Liver (tissue), 9 donors: Measurements from ENCODE around the gene CABYR. TPM values are rescaled to one million over a fixed set of nuclear protein-coding genes. Genes with fewer than 3 reads are reported as not detected.
A peak's percentile ranks its signal among the peaks of the same experiment; 100 is the strongest.

Source experiments
- DNase-seq: peaks from one replicate; pipeline ENCODE4 v3.0.0-alpha.2; 2017; ENCODE audit warnings: low spot score
- H3K27ac ChIP-seq, 2 donors: one replicate each; pipeline ENCODE4 v1.7.0; 2013; ENCODE audit warnings: inconsistent platforms in 2 of 2, low read length in 2 of 2, control low read depth in 1 of 2, low read depth in 1 of 2, mild to moderate bottlenecking in 1 of 2
- H3K27me3 ChIP-seq, 4 donors: one replicate each; pipeline versions ENCODE4 v1.6.1 to v1.7.0; 2013; ENCODE audit warnings: low read length in 3 of 4, inconsistent platforms in 1 of 4, mild to moderate bottlenecking in 1 of 4, moderate library complexity in 1 of 4; ENCODE audit not compliant: control insufficient read depth in 4 of 4, insufficient read depth in 4 of 4
- H3K36me3 ChIP-seq, 4 donors: one replicate each; pipeline versions ENCODE4 v1.6.1 to v1.7.0; 2013; ENCODE audit warnings: low read length in 3 of 4, mild to moderate bottlenecking in 3 of 4, low read depth in 1 of 4, moderate library complexity in 1 of 4; ENCODE audit not compliant: control insufficient read depth in 4 of 4, insufficient read depth in 3 of 4
- H3K4me1 ChIP-seq, 4 donors: one replicate each; pipeline versions ENCODE4 v1.6.1 to v1.7.0; 2013; ENCODE audit warnings: low read length in 3 of 4, mild to moderate bottlenecking in 3 of 4, moderate library complexity in 1 of 4; ENCODE audit not compliant: control insufficient read depth in 4 of 4, insufficient read depth in 4 of 4
- H3K4me3 ChIP-seq, 3 donors: one replicate each; pipeline versions ENCODE4 v1.6.1 to v1.7.0; 2013; ENCODE audit warnings: low read length in 3 of 3, control low read depth in 1 of 3, low read depth in 1 of 3, mild to moderate bottlenecking in 1 of 3
- H3K9ac ChIP-seq, 2 donors: one replicate each; pipeline ENCODE4 v1.7.0; 2013; ENCODE audit warnings: low read length in 2 of 2, mild to moderate bottlenecking in 2 of 2, moderate library complexity in 2 of 2, control low read depth in 1 of 2, low read depth in 1 of 2
- H3K9me3 ChIP-seq, 4 donors: one replicate each; pipeline versions ENCODE4 v1.6.1 to v1.7.0; 2013; ENCODE audit warnings: low read length in 3 of 4; ENCODE audit not compliant: control insufficient read depth in 4 of 4
- ATF3 ChIP-seq: IDR thresholded peaks from 2 replicates; pipeline ENCODE4 v1.6.1; 2016; ENCODE audit warnings: antibody characterized with exemption
- CTCF ChIP-seq: fragments of 150-350 bp; IDR thresholded peaks from 2 replicates; pipeline ENCODE4 v1.5.1; 2017; ENCODE audit warnings: improper control_type of control experiment, low read depth, low read length; ENCODE audit not compliant: missing input control
- FOXA1 ChIP-seq: IDR thresholded peaks from 2 replicates; pipeline ENCODE4 v1.6.1; 2016; ENCODE audit warnings: antibody characterized with exemption
- FOXA2 ChIP-seq: IDR thresholded peaks from 2 replicates; pipeline ENCODE4 v1.6.1; 2016; ENCODE audit warnings: antibody characterized with exemption
- GABPA ChIP-seq, 2 donors: IDR thresholded peaks in 1 of 2; conservative IDR thresholded peaks in 1 of 2; 2 replicates each; pipeline ENCODE4 v1.6.1; 2016; ENCODE audit warnings: antibody characterized with exemption in 2 of 2, mild to moderate bottlenecking in 1 of 2, moderate library complexity in 1 of 2
- HNF4A ChIP-seq, 2 donors: conservative IDR thresholded peaks; 2 replicates each; pipeline ENCODE4 v1.6.1; 2016; ENCODE audit warnings: antibody characterized with exemption in 2 of 2, mild to moderate bottlenecking in 2 of 2
- HNF4G ChIP-seq: IDR thresholded peaks from 2 replicates; pipeline ENCODE4 v1.6.1; 2016; ENCODE audit warnings: antibody characterized with exemption
- JUND ChIP-seq, 2 donors: IDR thresholded peaks; 2 replicates each; pipeline ENCODE4 v1.6.1; 2016; ENCODE audit warnings: antibody characterized with exemption in 2 of 2
- MAX ChIP-seq: IDR thresholded peaks from 2 replicates; pipeline ENCODE4 v1.6.1; 2016; ENCODE audit warnings: antibody characterized with exemption
- NR2F2 ChIP-seq: IDR thresholded peaks from 2 replicates; pipeline ENCODE4 v1.6.1; 2016; ENCODE audit warnings: antibody characterized with exemption
- RAD21 ChIP-seq, 2 donors: IDR thresholded peaks; 2 replicates each; pipeline ENCODE4 v1.6.1; 2016; ENCODE audit warnings: antibody characterized with exemption in 2 of 2, mild to moderate bottlenecking in 2 of 2
- REST ChIP-seq: IDR thresholded peaks from 2 replicates; pipeline ENCODE4 v1.6.1; 2016; ENCODE audit warnings: antibody characterized with exemption, mild to moderate bottlenecking
- RXRA ChIP-seq, 2 donors: IDR thresholded peaks; 2 replicates each; pipeline ENCODE4 v1.6.1; 2017 to 2018; ENCODE audit warnings: antibody characterized with exemption in 2 of 2, mild to moderate bottlenecking in 1 of 2
- SP1 ChIP-seq: IDR thresholded peaks from 2 replicates; pipeline ENCODE4 v1.6.1; 2018; ENCODE audit warnings: antibody characterized with exemption, mild to moderate bottlenecking
- YY1 ChIP-seq: IDR thresholded peaks from 2 replicates; pipeline ENCODE4 v1.6.1; 2016; ENCODE audit warnings: antibody characterized with exemption, mild to moderate bottlenecking
- ZBTB33 ChIP-seq: IDR thresholded peaks from 2 replicates; pipeline ENCODE4 v1.6.1; 2016; ENCODE audit warnings: antibody characterized with exemption
- WGBS: extraction: QIAGEN DNeasy Blood & Tissue Kit; methylation state at CpG from one replicate; pipeline ENCODE4 v1.1.7; 2013; 5-methylcytosine and 5-hydroxymethylcytosine counted together
- polyA plus RNA-seq, 2 donors: library from polyadenylated mRNA; stranded (reverse) in 1 of 2; unstranded in 1 of 2; fragments of 200-250 nt in 1 of 2; fragments of >200 nt in 1 of 2; fragmentation: Nextera tagmentation in 1 of 2; extraction: Ambion mirVana in 1 of 2; gene quantifications; one replicate each; pipeline versions ENCODE4 v1.2.1 to v1.2.3, GENCODE V29; 2013 to 2015
- total RNA-seq, 2 donors: library from RNA; depleted of rRNA; stranded (reverse); fragments of >200 nt; gene quantifications; one replicate each; pipeline ENCODE4 v1.2.3, GENCODE V29; 2014
- donor health status: healthy.
- donor health status: healthy.
- donor health status: healthy.
- donor health status: healthy.
- donor health status: healthy.

The CABYR gene
- total and polyA plus RNA-seq, 4 donors: 0.19 to 0.67 (median 0.32) TPM

- Histone ChIP-seq H3K4me1 (peaks cover 2 to 12% (median 6%) of the 10 kb centered on the region in 4 donors), H3K36me3 (no peaks in the 10 kb centered on the region), H3K9me3 (no peaks in the 10 kb centered on the region), H3K9ac (no peak overlapping the region), H3K27me3 (no peaks in the 10 kb centered on the region), H3K27ac (no peak overlapping the region), H3K4me3 (no peak overlapping the region)
- WGBS: 51% methylated on average over 1 of the region's 1 CpG
- TF ChIP-seq HNF4A (conservative IDR thresholded peaks at IDR 0.05): peak in 1 of 2 donors; percentile 21
- no peak for TF ChIP-seq JUND (IDR thresholded peaks at IDR 0.05)
- TF ChIP-seq RXRA (IDR thresholded peaks at IDR 0.05): peak in 1 of 2 donors; percentile 21
- TF ChIP-seq RAD21 (IDR thresholded peaks at IDR 0.05): no peak
- no peak for TF ChIP-seq ZBTB33
- TF ChIP-seq REST: no peak
- peak; percentile 15 for TF ChIP-seq YY1
- DNase-seq: no peak
These were observed 30.2 kb upstream of the CABYR start for GRCh38 chr18:24108641-24109040.

- Histone ChIP-seq H3K4me1 (peaks cover 5 to 40% (median 11%) of the 10 kb centered on the region in 4 donors), H3K4me3 (no peak overlapping the region), H3K27me3 (no peaks in the 10 kb centered on the region), H3K27ac (peak overlapping the region; percentile 94 to 98), H3K9ac (no peak overlapping the region), H3K36me3 (peaks cover 0 to 4% (median 1%) of the 10 kb centered on the region in 4 donors), H3K9me3 (no peaks in the 10 kb centered on the region)
- 77% methylated on average over 2 of the region's 2 CpGs for WGBS
- no peak for DNase-seq
- TF ChIP-seq FOXA2 (no peak), CTCF (no peak), HNF4A (conservative IDR thresholded peaks at IDR 0.05) (no peak), GABPA (IDR thresholded peaks at IDR 0.05 in 1 of 2, conservative IDR thresholded peaks at IDR 0.05 in 1 of 2) (no peak), SP1 (no peak), YY1 (no peak), ATF3 (no peak), NR2F2 (no peak), JUND (IDR thresholded peaks at IDR 0.05) (no peak), FOXA1 (no peak), REST (no peak), HNF4G (no peak), ZBTB33 (no peak), MAX (no peak)
These were observed 26.9 kb upstream of the CABYR start for GRCh38 chr18:24111936-24112335.
